HCT116 (cell line): Measurements from ENCODE around the gene TRAIP. TPM values are rescaled to one million over a fixed set of nuclear protein-coding genes. Genes with fewer than 3 reads are reported as not detected.

Experiments
- ATAC-seq: fragments of 200-7000 bp; cut with Tn5 transposase; 2 replicates; pipeline ENCODE4 v1.9.1; 2020; ENCODE audit warnings: mild to moderate bottlenecking, moderate library complexity
- BruUV-seq: library from RNA; stranded (reverse); fragments of 400-500 nt; replicated peaks from 2 replicates; lab custom pipeline; 2021; lab: Mats Ljungman, UMichigan
- CTCF ChIA-PET: fragments of 300-600 bp; sonication (Branson Sonifier 250); formaldehyde crosslinking; loops from one replicate; lab custom pipeline; 2021; ENCODE audit warnings: antibody characterized with exemption; lab: Charles Lee
- POLR2A ChIA-PET: fragments of 300-600, 350-600 bp; sonication (Branson Sonifier 250); formaldehyde crosslinking; loops from one replicate; lab custom pipeline; 2021; ENCODE audit warnings: antibody characterized with exemption; lab: Charles Lee
- RAD21 ChIA-PET, 2 experiments: fragments of 300-600 bp; sonication (Branson Sonifier 250); formaldehyde crosslinking; loops; one replicate each; lab custom pipeline; 2023; ENCODE audit warnings: low total read pairs in 2 of 2; ENCODE audit not compliant: uncharacterized antibody in 2 of 2, unreplicated experiment in 2 of 2, low non-redundant PET in 1 of 2; lab: Charles Lee
- DNase-seq: peaks from one replicate; pipeline ENCODE4 v3.0.0-alpha.2; 2010; ENCODE audit warnings: low read depth, low spot score
- H2AFZ ChIP-seq: fragments of 200-600 bp; shearing (Covaris generic), sonication (generic); 2 replicates; pipeline ENCODE4 v1.6.1; 2017; ENCODE audit warnings: low read depth, mixed run types, mixed read lengths, antibody characterized with exemption, low read length; ENCODE audit not compliant: poor library complexity, severe bottlenecking
- H3K27ac ChIP-seq: 2 replicates; pipeline ENCODE4 v1.5.1; 2012; ENCODE audit warnings: low read depth, low read length
- H3K27me3 ChIP-seq: fragments of 200-600 bp; sonication (generic); 2 replicates; pipeline ENCODE4 v1.6.1; 2016; ENCODE audit warnings: mixed run types, low read length, mixed read lengths; ENCODE audit not compliant: insufficient read depth
- H3K36me3 ChIP-seq, 2 experiments: fragments of 200-500 bp in 1 of 2; fragments of 200-600 bp in 1 of 2; sonication (Bioruptor generic) in 1 of 2; sonication (generic) in 1 of 2; 2 replicates each; pipeline versions ENCODE4 v1.5.1 to v1.6.1; 2014 to 2016; ENCODE audit warnings: low read length in 2 of 2, inconsistent platforms in 1 of 2, mixed read lengths in 1 of 2, mixed run types in 1 of 2; ENCODE audit not compliant: insufficient read depth in 2 of 2, control insufficient read depth in 1 of 2
- H3K4me1 ChIP-seq, 2 experiments: fragments of 200-600 bp in 1 of 2; sonication (generic) in 1 of 2; 2 replicates each; pipeline versions ENCODE4 v1.5.1 to v1.6.1; 2012 to 2017; ENCODE audit warnings: low read length in 2 of 2, inconsistent platforms in 1 of 2, mild to moderate bottlenecking in 1 of 2, mixed read lengths in 1 of 2, mixed run types in 1 of 2, moderate library complexity in 1 of 2; ENCODE audit not compliant: insufficient read depth in 2 of 2, control insufficient read depth in 1 of 2
- H3K4me2 ChIP-seq: fragments of 200-600 bp; sonication (generic); 2 replicates; pipeline ENCODE4 v1.6.1; 2017; ENCODE audit warnings: mixed run types, low read length, mixed read lengths
- H3K4me3 ChIP-seq, 2 experiments: fragments of 200-600 bp in 1 of 2; sonication (generic) in 1 of 2; replicated peaks in 1 of 2; 2 replicates each; pipeline ENCODE4 v1.5.1; 2011 to 2016; ENCODE audit warnings: low read length in 2 of 2, control low read depth in 1 of 2, low read depth in 1 of 2, mild to moderate bottlenecking in 1 of 2, mixed read lengths in 1 of 2, mixed run types in 1 of 2
- H3K79me2 ChIP-seq: fragments of 200-600 bp; sonication (generic); 2 replicates; pipeline ENCODE4 v1.6.1; 2017; ENCODE audit warnings: mild to moderate bottlenecking, mixed run types, low read length, moderate library complexity, mixed read lengths; ENCODE audit not compliant: insufficient read depth
- H3K9ac ChIP-seq: fragments of 200-600 bp; sonication (generic); 2 replicates; pipeline ENCODE4 v1.6.1; 2016; ENCODE audit warnings: low read length, mixed read lengths
- H3K9me2 ChIP-seq: fragments of 200-600 bp; sonication (generic), shearing (Covaris generic); 2 replicates; pipeline ENCODE4 v1.6.1; 2017; ENCODE audit warnings: mixed run types, mild to moderate bottlenecking, moderate library complexity; ENCODE audit not compliant: insufficient read depth
- H3K9me3 ChIP-seq, 2 experiments: fragments of 200-500 bp in 1 of 2; fragments of 200-600 bp in 1 of 2; sonication (Bioruptor generic) in 1 of 2; sonication (generic) in 1 of 2; 2 replicates each; pipeline ENCODE4 v1.6.1; 2014 to 2017; ENCODE audit warnings: low read length in 2 of 2, mixed read lengths in 2 of 2, inconsistent platforms in 1 of 2, low read depth in 1 of 2, mild to moderate bottlenecking in 1 of 2, mixed run types in 1 of 2, moderate library complexity in 1 of 2; ENCODE audit not compliant: control insufficient read depth in 1 of 2, insufficient read depth in 1 of 2
- H4K20me1 ChIP-seq: fragments of 200-600 bp; sonication (generic), shearing (Covaris generic); 2 replicates; pipeline ENCODE4 v1.6.1; 2017; ENCODE audit warnings: mixed run types, mild to moderate bottlenecking, moderate library complexity; ENCODE audit not compliant: insufficient read depth
- CBX3 ChIP-seq: IDR thresholded peaks from 2 replicates; pipeline ENCODE4 v1.6.1; 2012; ENCODE audit warnings: low read depth
- ELF1 ChIP-seq: IDR thresholded peaks from 2 replicates; pipeline ENCODE4 v1.6.1; 2012; ENCODE audit warnings: low read depth, borderline replicate concordance
- EZH2 ChIP-seq: fragments of 200-600 bp; sonication (generic); IDR thresholded peaks from 2 replicates; pipeline ENCODE4 v1.6.1; 2017; ENCODE audit warnings: antibody characterized with exemption, mixed run types
- EZH2phosphoT487 ChIP-seq: fragments of 200-600 bp; IDR thresholded peaks from 2 replicates; pipeline ENCODE4 v1.6.1; 2018; ENCODE audit warnings: antibody characterized with exemption, borderline replicate concordance
- MAX ChIP-seq: IDR thresholded peaks from 2 replicates; pipeline ENCODE4 v1.6.1; 2012
- POLR2AphosphoS5 ChIP-seq: IDR thresholded peaks from 2 replicates; pipeline ENCODE4 v1.6.1; 2011; ENCODE audit warnings: mild to moderate bottlenecking, low read depth, low read length, moderate library complexity
- RAD21 ChIP-seq: IDR thresholded peaks from 2 replicates; pipeline ENCODE4 v1.6.1; 2012; ENCODE audit warnings: low read depth, mild to moderate bottlenecking
- REST ChIP-seq: IDR thresholded peaks from 2 replicates; pipeline ENCODE4 v1.6.1; 2012; ENCODE audit warnings: low read depth
- SIN3A ChIP-seq: IDR thresholded peaks from 2 replicates; pipeline ENCODE4 v1.6.1; 2012; ENCODE audit warnings: low read depth
- SRF ChIP-seq: IDR thresholded peaks from 2 replicates; pipeline ENCODE4 v1.6.1; 2012; ENCODE audit warnings: low read depth
- TCF7L2 ChIP-seq: IDR thresholded peaks from 2 replicates; pipeline ENCODE4 v1.7.0; 2011; ENCODE audit warnings: borderline replicate concordance, inconsistent platforms; ENCODE audit not compliant: insufficient read depth, insufficient read length; ENCODE audit errors: extremely low read depth
- ZFX ChIP-seq: fragments of 450-650 bp; IDR thresholded peaks from 2 replicates; pipeline ENCODE4 v1.6.1; 2017
- ZNF274 ChIP-seq: fragments of 200-500 bp; sonication (Bioruptor generic); IDR thresholded peaks from 2 replicates; pipeline ENCODE4 v1.6.1; 2014; ENCODE audit warnings: mild to moderate bottlenecking, low read depth, low read length, inconsistent platforms
- intact Hi-C: fragments of 100-400 bp; cut with micrococcal nuclease; formaldehyde crosslinking; loops from 2 replicates; pipeline ENCODE4 v1.10.0; 2022
- total RNA-seq: library from RNA; stranded (reverse); gene quantifications from one replicate; pipeline ENCODE4 v1.2.1, GENCODE V29; 2021; ENCODE audit not compliant: unreplicated experiment

TRAIP gene
- total RNA-seq, 1 experiment from 2014 or later, result 25.5 TPM

- peak overlapping the region; percentile 75 to 79 for H3K4me3 ChIP-seq
- peaks cover 83% of the 10 kb centered on the region for H3K79me2 ChIP-seq
Measured at GRCh38 chr3:49901366-49902339, 45.3 kb upstream of the TRAIP start.

More at GRCh38 chr3:49901366-49902339, 45.3 kb upstream of the TRAIP start:
- no peaks in the 10 kb centered on the region for H3K27me3 ChIP-seq
- peak overlapping the region; percentile 97 for H3K4me2 ChIP-seq
- H3K27ac ChIP-seq, result peak overlapping the region; percentile 98
- H3K36me3 ChIP-seq, result peaks cover 15 to 24% of the 10 kb centered on the region in 2 experiments; a peak in 3 of 4 replicates
- no peaks in the 10 kb centered on the region for H4K20me1 ChIP-seq
- H3K9me2 ChIP-seq, result no peaks in the 10 kb centered on the region
- TSS peak; percentile 10 for BruUV-seq
- ChIA-PET RAD21 (interaction anchor here in 1 of 2 experiments (1.5 kb wide), 1 partner anchor 38 kb away, joined by 3 read pairs; the partner anchor contains the start of gene RBM6), POLR2A (interaction anchor here (0.9 to 5.5 kb wide), 6 partner anchors 20 to 118 kb away, joined by 3 to 43 read pairs (median 4); partner anchors contain the start of genes INKA1 and MON1A), CTCF (interaction anchor here (1.4 kb wide), 2 partner anchors 60 to 98 kb away, joined by 4 to 6 read pairs; partner anchors contain the start of gene INKA1)
- H3K9ac ChIP-seq, result peak overlapping the region; percentile 96
- no peak for TF ChIP-seq EZH2
- TF ChIP-seq RAD21, result no peak
- no peak for TF ChIP-seq SRF
- no peak for TF ChIP-seq EZH2phosphoT487
- no peak for TF ChIP-seq ZFX
- TF ChIP-seq TCF7L2, result no peak
- TF ChIP-seq ELF1, result no peak
- TF ChIP-seq MAX, result no peak
- no peak for TF ChIP-seq REST
- TF ChIP-seq SIN3A, result no peak
- TF ChIP-seq ZNF274, result no peak
- no peak for TF ChIP-seq CBX3
- TF ChIP-seq POLR2AphosphoS5, result no peak
- peaks cover 64 to 85% of the 10 kb centered on the region in 2 experiments for H3K4me1 ChIP-seq
- ATAC-seq (no peak), DNase-seq (no peak)
- H2AFZ ChIP-seq, result no peak overlapping the region
- H3K9me3 ChIP-seq, result no peaks in the 10 kb centered on the region
- intact Hi-C loops, result no loop called here
